GM18909 (cell line): ENCODE measurements around the gene LRRTM3.

Source experiments
- ATAC-seq: cut with Tn5 transposase; IDR thresholded peaks from one replicate; pipeline ENCODE4 v1.9.1; 2021; ENCODE audit warnings: mild to moderate bottlenecking; ENCODE audit not compliant: unreplicated experiment, poor library complexity

The LRRTM3 gene

GRCh38 chr10:66925896-66926715 lies at the start of gene LRRTM3:
Gene LRRTM3, plus strand, starts transcription at chr10:66926036.
- peak; percentile 100 for ATAC-seq

- no peak for ATAC-seq
Measured at GRCh38 chr10:66877361-66877760, 48.5 kb upstream of the LRRTM3 start.

GRCh38 chr10:66880292-66880691 lies 45.5 kb upstream of the LRRTM3 start:
- no peak for ATAC-seq

GRCh38 chr10:66880826-66881225 lies 45.0 kb upstream of the LRRTM3 start:
- ATAC-seq, result no peak

GRCh38 chr10:66881814-66882213 lies 44.0 kb upstream of the LRRTM3 start:
- ATAC-seq, result no peak

- ATAC-seq, result no peak
Measured at GRCh38 chr10:66882271-66882670, 43.6 kb upstream of the LRRTM3 start.

GRCh38 chr10:66886848-66887247 lies 39.0 kb upstream of the LRRTM3 start:
- ATAC-seq, result no peak

GRCh38 chr10:66888237-66888636 lies 37.6 kb upstream of the LRRTM3 start:
- no peak for ATAC-seq

GRCh38 chr10:66892871-66893270 lies 33.0 kb upstream of the LRRTM3 start:
- ATAC-seq, result no peak

- ATAC-seq, result no peak
Measured at GRCh38 chr10:66910671-66911070, 15.2 kb upstream of the LRRTM3 start.

- no peak for ATAC-seq
Measured at GRCh38 chr10:66916030-66916429, 9.8 kb upstream of the LRRTM3 start.

- no peak for ATAC-seq
Measured at GRCh38 chr10:66917104-66917503, 8.7 kb upstream of the LRRTM3 start.

- ATAC-seq, result no peak
Measured at GRCh38 chr10:66919248-66919647, 6.6 kb upstream of the LRRTM3 start.

- no peak for ATAC-seq
Measured at GRCh38 chr10:66924674-66925345, 1.0 kb upstream of the LRRTM3 start.

GRCh38 chr10:66925373-66925772 lies 463 bp upstream of the LRRTM3 start:
- no peak for ATAC-seq

- no peak for ATAC-seq
Measured at GRCh38 chr10:66926841-66927240, 1.0 kb downstream of the LRRTM3 start.

- no peak for ATAC-seq
Measured at GRCh38 chr10:66927251-66927935, 1.6 kb downstream of the LRRTM3 start.

GRCh38 chr10:66927971-66928770 lies 2.3 kb downstream of the LRRTM3 start:
- ATAC-seq, result no peak

GRCh38 chr10:66928776-66929175 lies 2.9 kb downstream of the LRRTM3 start:
- no peak for ATAC-seq

- no peak for ATAC-seq
Measured at GRCh38 chr10:66929375-66929774, 3.5 kb downstream of the LRRTM3 start.
